DMS53 (cell line): ENCODE data around the gene LSM14A.
A peak's percentile ranks its signal among the peaks of the same experiment; 100 is the strongest.
"Not testable (repeated sequence)": the region's sequence is repeated elsewhere in the genome, so short reads cannot be mapped to it uniquely, and the experiment has no call there.

Experiments used
- DNase-seq: peaks from one replicate; lab custom pipeline; 2025; lab: John Stamatoyannopoulos, UW

Gene LSM14A

GRCh38 chr19:34159541-34159940, 12.8 kb upstream of the LSM14A start:
- not testable (repeated sequence) for DNase-seq

GRCh38 chr19:34161902-34162301, 10.4 kb upstream of the LSM14A start:
- not testable (repeated sequence) for DNase-seq

GRCh38 chr19:34165295-34165738, 7.0 kb upstream of the LSM14A start:
- no peak for DNase-seq

- not testable (repeated sequence) for DNase-seq
Measured at GRCh38 chr19:34169475-34170199, 2.7 kb upstream of the LSM14A start.

- no peak for DNase-seq
Measured at GRCh38 chr19:34171539-34171876, 796 bp upstream of the LSM14A start.

GRCh38 chr19:34172661-34173192, 423 bp downstream of the LSM14A start:
- no peak for DNase-seq

GRCh38 chr19:34173193-34173956, 1.1 kb downstream of the LSM14A start:
- peak; percentile 79 for DNase-seq

GRCh38 chr19:34175173-34175572, 2.9 kb downstream of the LSM14A start:
- not testable (repeated sequence) for DNase-seq

GRCh38 chr19:34176581-34176980, 4.3 kb downstream of the LSM14A start:
- DNase-seq, result no peak

GRCh38 chr19:34178274-34178610, 5.9 kb downstream of the LSM14A start:
- no peak for DNase-seq

GRCh38 chr19:34179066-34179465, 6.8 kb downstream of the LSM14A start:
- DNase-seq, result no peak

- DNase-seq, result no peak
Measured at GRCh38 chr19:34180273-34180672, 8.0 kb downstream of the LSM14A start.

- DNase-seq, result no peak
Measured at GRCh38 chr19:34180709-34181108, 8.4 kb downstream of the LSM14A start.

GRCh38 chr19:34181111-34181864, 9.0 kb downstream of the LSM14A start:
- DNase-seq, result no peak

GRCh38 chr19:34182125-34182524, 9.8 kb downstream of the LSM14A start:
- DNase-seq, result no peak

GRCh38 chr19:34184880-34185491, 12.7 kb downstream of the LSM14A start:
- no peak for DNase-seq

GRCh38 chr19:34186205-34186604, 13.9 kb downstream of the LSM14A start:
- DNase-seq, result no peak

- DNase-seq, result no peak
Measured at GRCh38 chr19:34187011-34187410, 14.7 kb downstream of the LSM14A start.

GRCh38 chr19:34188408-34188807, 16.1 kb downstream of the LSM14A start:
- no peak for DNase-seq

GRCh38 chr19:34189199-34189916, 17.1 kb downstream of the LSM14A start:
- DNase-seq, result no peak

GRCh38 chr19:34189917-34190425, 17.7 kb downstream of the LSM14A start:
- no peak for DNase-seq
